HepG2 (cell line): ENCODE data around the gene GRK4. TPM values are rescaled to one million over a fixed set of nuclear protein-coding genes. Genes with fewer than 3 reads are reported as not detected.

Experiments used
- ETV6 ChIP-seq: sonication (generic); formaldehyde crosslinking; conservative IDR thresholded peaks from 2 replicates; pipeline ENCODE4 v1.4.0; 2020; ENCODE audit warnings: missing genetic modification reagents
- MAZ ChIP-seq, 2 experiments: sonication (generic) in 1 of 2; formaldehyde crosslinking in 1 of 2; IDR thresholded peaks; 2 replicates each; pipeline versions ENCODE4 v1.5.0 to v1.6.1; 2012 to 2020; ENCODE audit warnings: low read depth in 2 of 2, mild to moderate bottlenecking in 2 of 2, borderline replicate concordance in 1 of 2, improper control_type of control experiment in 1 of 2, low read length in 1 of 2, missing genetic modification reagents in 1 of 2, moderate library complexity in 1 of 2
- SMAD1 ChIP-seq: sonication (generic); formaldehyde crosslinking; IDR thresholded peaks from 2 replicates; pipeline ENCODE4 v1.4.0; 2020; ENCODE audit warnings: missing genetic modification reagents, low read depth, mild to moderate bottlenecking, borderline replicate concordance
- SSRP1 ChIP-seq: IDR thresholded peaks from 2 replicates; pipeline ENCODE4 v1.6.1; 2016; ENCODE audit warnings: control low read depth
- THYN1 ChIP-seq: sonication (generic); formaldehyde crosslinking; IDR thresholded peaks from 2 replicates; pipeline ENCODE4 v1.8.1; 2023; ENCODE audit warnings: low read depth, mild to moderate bottlenecking, moderate library complexity, missing genetic modification reagents, borderline replicate concordance
- ZNF230 ChIP-seq: sonication (generic); formaldehyde crosslinking; IDR thresholded peaks from 2 replicates; pipeline ENCODE4 v1.4.0; 2020; ENCODE audit warnings: mild to moderate bottlenecking, missing genetic modification reagents
- ZNF234 ChIP-seq: sonication (generic); formaldehyde crosslinking; conservative IDR thresholded peaks from 2 replicates; pipeline ENCODE4 v1.5.1; 2020; ENCODE audit warnings: mild to moderate bottlenecking, missing genetic modification reagents
- ZNF484 ChIP-seq: sonication (generic); formaldehyde crosslinking; IDR thresholded peaks from 2 replicates; pipeline ENCODE4 v1.5.1; 2020; ENCODE audit warnings: mild to moderate bottlenecking, low read depth, missing genetic modification reagents, borderline replicate concordance
- ZNF549 ChIP-seq: sonication (generic); formaldehyde crosslinking; IDR thresholded peaks from 2 replicates; pipeline ENCODE4 v1.5.0; 2020; ENCODE audit warnings: missing genetic modification reagents
- ZNF670 ChIP-seq: sonication (generic); formaldehyde crosslinking; IDR thresholded peaks from 2 replicates; pipeline ENCODE4 v1.8.0; 2022; ENCODE audit warnings: mild to moderate bottlenecking, missing genetic modification reagents, borderline replicate concordance
- polyA plus RNA-seq, 8 experiments: library from polyadenylated mRNA; depleted of rRNA in 3 of 8; stranded (reverse) in 7 of 8; unstranded in 1 of 8; fragments of >200 nt; fragmentation: Illumina TruSeq in 4 of 8; extraction: Trizol in 4 of 8; gene quantifications; 2 replicates each; pipeline versions ENCODE4 v1.2.1 to v1.2.3, GENCODE V29; 2011 to 2016; ENCODE audit warnings: low read depth in 4 of 8, missing spikeins in 1 of 8, mixed read lengths in 1 of 8; ENCODE audit not compliant: insufficient read depth in 1 of 8
- total RNA-seq, 5 experiments: library from RNA; depleted of rRNA; stranded (reverse); fragments of >200 nt; fragmentation: Illumina TruSeq; extraction: Trizol; gene quantifications; 2 replicates each; pipeline ENCODE4 v1.2.3, GENCODE V29; 2016; ENCODE audit warnings: low read depth in 1 of 5
- TF ChIP-seq, protein P1 (sequence below): sonication (generic); formaldehyde crosslinking; IDR thresholded peaks from 2 replicates; pipeline ENCODE4 v1.8.0; 2022; ENCODE audit warnings: low read depth, missing genetic modification reagents
- TF ChIP-seq, protein P2 (sequence below): sonication (generic); formaldehyde crosslinking; IDR thresholded peaks from 2 replicates; pipeline ENCODE4 v1.8.1; 2023; ENCODE audit warnings: mild to moderate bottlenecking, missing genetic modification reagents
- TF ChIP-seq, protein P3 (sequence below): sonication (generic); formaldehyde crosslinking; IDR thresholded peaks from 2 replicates; pipeline ENCODE4 v1.4.0; 2020; ENCODE audit warnings: missing genetic modification reagents, borderline replicate concordance
- TF ChIP-seq, protein P4 (sequence below): sonication (generic); formaldehyde crosslinking; IDR thresholded peaks from 2 replicates; pipeline ENCODE4 v1.9.0; 2021; ENCODE audit warnings: missing genetic modification reagents, borderline replicate concordance
- TF ChIP-seq, protein P5 (sequence below): sonication (generic); formaldehyde crosslinking; conservative IDR thresholded peaks from 2 replicates; pipeline ENCODE4 v1.8.0; 2022; ENCODE audit warnings: missing genetic modification reagents

GRK4 gene
- total and polyA plus RNA-seq, 2 of the 13 experiments (the other 11 are each of a cell fraction or from before 2014, with no cell fraction given) = 1.8 to 2.0 TPM

DNA sequence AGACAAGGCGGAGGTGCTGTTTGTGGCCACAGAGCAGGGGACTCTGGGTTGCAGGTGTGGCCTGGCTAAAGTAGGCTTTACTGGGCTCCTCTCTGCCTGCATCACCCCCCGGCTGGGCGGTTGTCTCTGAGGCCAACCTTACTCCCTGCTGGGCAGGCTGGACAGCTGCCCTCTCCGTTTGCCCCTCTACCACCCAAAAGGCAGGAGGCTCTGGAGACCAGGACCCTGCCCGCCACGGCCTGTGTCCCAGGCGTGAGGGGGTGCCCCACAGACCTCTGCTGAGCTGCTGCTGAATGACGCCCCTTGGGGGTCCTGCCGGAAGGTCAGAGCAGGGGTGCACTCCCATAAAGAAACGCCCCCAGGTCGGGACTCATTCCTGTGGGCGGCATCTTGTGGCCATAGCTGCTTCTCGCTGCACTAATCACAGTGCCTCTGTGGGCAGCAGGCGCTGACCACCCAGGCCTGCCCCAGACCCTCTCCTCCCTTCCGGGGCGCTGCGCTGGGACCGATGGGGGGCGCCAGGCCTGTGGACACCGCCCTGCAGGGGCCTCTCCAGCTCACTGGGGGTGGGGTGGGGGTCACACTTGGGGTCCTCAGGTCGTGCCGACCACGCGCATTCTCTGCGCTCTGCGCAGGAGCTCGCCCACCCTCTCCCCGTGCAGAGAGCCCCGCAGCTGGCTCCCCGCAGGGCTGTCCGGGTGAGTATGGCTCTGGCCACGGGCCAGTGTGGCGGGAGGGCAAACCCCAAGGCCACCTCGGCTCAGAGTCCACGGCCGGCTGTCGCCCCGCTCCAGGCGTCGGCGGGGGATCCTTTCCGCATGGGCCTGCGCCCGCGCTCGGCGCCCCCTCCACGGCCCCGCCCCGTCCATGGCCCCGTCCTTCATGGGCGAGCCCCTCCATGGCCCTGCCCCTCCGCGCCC lies 110.0 kb downstream of the GRK4 start (continued):
- TF ChIP-seq, protein P1, sequence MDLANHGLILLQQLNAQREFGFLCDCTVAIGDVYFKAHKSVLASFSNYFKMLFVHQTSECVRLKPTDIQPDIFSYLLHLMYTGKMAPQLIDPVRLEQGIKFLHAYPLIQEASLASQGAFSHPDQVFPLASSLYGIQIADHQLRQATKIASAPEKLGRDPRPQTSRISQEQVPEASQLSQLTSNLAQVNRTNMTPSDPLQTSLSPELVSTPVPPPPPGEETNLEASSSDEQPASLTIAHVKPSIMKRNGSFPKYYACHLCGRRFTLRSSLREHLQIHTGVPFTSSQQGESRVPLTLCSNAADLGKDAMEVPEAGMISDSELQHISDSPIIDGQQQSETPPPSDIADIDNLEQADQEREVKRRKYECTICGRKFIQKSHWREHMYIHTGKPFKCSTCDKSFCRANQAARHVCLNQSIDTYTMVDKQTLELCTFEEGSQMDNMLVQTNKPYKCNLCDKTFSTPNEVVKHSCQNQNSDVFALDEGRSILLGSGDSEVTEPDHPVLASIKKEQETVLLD (CRISPR knock-in tag) = peak; percentile 38; the same call in 1 of the 2 replicates
- TF ChIP-seq ETV6 (CRISPR knock-in tag) (peak; percentile 64; the same call in 1 of the 2 replicates), SMAD1 (CRISPR knock-in tag) (no peak; the same call in 1 of the 2 replicates), ZNF234 (0 out of 2 replicates have a peak, but pooled peaks have one; percentile 21), MAZ (IDR thresholded peaks at IDR 0.05; ENCODE audit: borderline replicate concordance, low read depth, low read length) (peak; percentile 65), MAZ (CRISPR knock-in tag; IDR thresholded peaks at IDR 0.05; ENCODE audit: low read depth) (peak; percentile 78; the same call in 1 of the 2 replicates), ZNF230 (no peak), ZNF484 (no peak), ZNF549 (CRISPR knock-in tag) (peak; percentile 93), ZNF670 (CRISPR knock-in tag) (peak; percentile 77; the same call in 1 of the 2 replicates), SSRP1 (no peak), THYN1 (no peak)
- TF ChIP-seq, protein P2, sequence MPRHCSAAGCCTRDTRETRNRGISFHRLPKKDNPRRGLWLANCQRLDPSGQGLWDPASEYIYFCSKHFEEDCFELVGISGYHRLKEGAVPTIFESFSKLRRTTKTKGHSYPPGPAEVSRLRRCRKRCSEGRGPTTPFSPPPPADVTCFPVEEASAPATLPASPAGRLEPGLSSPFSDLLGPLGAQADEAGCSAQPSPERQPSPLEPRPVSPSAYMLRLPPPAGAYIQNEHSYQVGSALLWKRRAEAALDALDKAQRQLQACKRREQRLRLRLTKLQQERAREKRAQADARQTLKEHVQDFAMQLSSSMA (CRISPR knock-in tag) = no peak
- TF ChIP-seq, protein P3, sequence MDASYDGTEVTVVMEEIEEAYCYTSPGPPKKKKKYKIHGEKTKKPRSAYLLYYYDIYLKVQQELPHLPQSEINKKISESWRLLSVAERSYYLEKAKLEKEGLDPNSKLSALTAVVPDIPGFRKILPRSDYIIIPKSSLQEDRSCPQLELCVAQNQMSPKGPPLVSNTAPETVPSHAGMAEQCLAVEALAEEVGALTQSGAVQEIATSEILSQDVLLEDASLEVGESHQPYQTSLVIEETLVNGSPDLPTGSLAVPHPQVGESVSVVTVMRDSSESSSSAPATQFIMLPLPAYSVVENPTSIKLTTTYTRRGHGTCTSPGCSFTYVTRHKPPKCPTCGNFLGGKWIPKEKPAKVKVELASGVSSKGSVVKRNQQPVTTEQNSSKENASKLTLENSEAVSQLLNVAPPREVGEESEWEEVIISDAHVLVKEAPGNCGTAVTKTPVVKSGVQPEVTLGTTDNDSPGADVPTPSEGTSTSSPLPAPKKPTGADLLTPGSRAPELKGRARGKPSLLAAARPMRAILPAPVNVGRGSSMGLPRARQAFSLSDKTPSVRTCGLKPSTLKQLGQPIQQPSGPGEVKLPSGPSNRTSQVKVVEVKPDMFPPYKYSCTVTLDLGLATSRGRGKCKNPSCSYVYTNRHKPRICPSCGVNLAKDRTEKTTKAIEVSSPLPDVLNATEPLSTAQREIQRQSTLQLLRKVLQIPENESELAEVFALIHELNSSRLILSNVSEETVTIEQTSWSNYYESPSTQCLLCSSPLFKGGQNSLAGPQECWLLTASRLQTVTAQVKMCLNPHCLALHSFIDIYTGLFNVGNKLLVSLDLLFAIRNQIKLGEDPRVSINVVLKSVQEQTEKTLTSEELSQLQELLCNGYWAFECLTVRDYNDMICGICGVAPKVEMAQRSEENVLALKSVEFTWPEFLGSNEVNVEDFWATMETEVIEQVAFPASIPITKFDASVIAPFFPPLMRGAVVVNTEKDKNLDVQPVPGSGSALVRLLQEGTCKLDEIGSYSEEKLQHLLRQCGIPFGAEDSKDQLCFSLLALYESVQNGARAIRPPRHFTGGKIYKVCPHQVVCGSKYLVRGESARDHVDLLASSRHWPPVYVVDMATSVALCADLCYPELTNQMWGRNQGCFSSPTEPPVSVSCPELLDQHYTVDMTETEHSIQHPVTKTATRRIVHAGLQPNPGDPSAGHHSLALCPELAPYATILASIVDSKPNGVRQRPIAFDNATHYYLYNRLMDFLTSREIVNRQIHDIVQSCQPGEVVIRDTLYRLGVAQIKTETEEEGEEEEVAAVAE = 0 out of 2 replicates have a peak, but pooled peaks have one; percentile 48
- TF ChIP-seq, protein P4, sequence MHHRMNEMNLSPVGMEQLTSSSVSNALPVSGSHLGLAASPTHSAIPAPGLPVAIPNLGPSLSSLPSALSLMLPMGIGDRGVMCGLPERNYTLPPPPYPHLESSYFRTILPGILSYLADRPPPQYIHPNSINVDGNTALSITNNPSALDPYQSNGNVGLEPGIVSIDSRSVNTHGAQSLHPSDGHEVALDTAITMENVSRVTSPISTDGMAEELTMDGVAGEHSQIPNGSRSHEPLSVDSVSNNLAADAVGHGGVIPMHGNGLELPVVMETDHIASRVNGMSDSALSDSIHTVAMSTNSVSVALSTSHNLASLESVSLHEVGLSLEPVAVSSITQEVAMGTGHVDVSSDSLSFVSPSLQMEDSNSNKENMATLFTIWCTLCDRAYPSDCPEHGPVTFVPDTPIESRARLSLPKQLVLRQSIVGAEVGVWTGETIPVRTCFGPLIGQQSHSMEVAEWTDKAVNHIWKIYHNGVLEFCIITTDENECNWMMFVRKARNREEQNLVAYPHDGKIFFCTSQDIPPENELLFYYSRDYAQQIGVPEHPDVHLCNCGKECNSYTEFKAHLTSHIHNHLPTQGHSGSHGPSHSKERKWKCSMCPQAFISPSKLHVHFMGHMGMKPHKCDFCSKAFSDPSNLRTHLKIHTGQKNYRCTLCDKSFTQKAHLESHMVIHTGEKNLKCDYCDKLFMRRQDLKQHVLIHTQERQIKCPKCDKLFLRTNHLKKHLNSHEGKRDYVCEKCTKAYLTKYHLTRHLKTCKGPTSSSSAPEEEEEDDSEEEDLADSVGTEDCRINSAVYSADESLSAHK (CRISPR knock-in tag) = no peak
- TF ChIP-seq, protein P5, sequence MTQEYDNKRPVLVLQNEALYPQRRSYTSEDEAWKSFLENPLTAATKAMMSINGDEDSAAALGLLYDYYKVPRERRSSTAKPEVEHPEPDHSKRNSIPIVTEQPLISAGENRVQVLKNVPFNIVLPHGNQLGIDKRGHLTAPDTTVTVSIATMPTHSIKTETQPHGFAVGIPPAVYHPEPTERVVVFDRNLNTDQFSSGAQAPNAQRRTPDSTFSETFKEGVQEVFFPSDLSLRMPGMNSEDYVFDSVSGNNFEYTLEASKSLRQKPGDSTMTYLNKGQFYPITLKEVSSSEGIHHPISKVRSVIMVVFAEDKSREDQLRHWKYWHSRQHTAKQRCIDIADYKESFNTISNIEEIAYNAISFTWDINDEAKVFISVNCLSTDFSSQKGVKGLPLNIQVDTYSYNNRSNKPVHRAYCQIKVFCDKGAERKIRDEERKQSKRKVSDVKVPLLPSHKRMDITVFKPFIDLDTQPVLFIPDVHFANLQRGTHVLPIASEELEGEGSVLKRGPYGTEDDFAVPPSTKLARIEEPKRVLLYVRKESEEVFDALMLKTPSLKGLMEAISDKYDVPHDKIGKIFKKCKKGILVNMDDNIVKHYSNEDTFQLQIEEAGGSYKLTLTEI (CRISPR knock-in tag) = no peak
